Loucy (cell line): ENCODE data around the gene CPXM2.

Source experiments
- CTCF ChIP-seq: fragments of 200-600 bp; sonication (generic); conservative IDR thresholded peaks from 2 replicates; pipeline ENCODE4 v1.5.1; 2014; ENCODE audit warnings: mild to moderate bottlenecking, antibody characterized with exemption, low read length
- EZH2phosphoT487 ChIP-seq: fragments of 200-600 bp; IDR thresholded peaks from 2 replicates; pipeline ENCODE4 v1.6.1; 2018; ENCODE audit warnings: antibody characterized with exemption, mild to moderate bottlenecking, moderate library complexity, borderline replicate concordance

- TF ChIP-seq CTCF (no peak), EZH2phosphoT487 (no peak)
Measured at GRCh38 chr10:123746942-123747341, 144.7 kb downstream of the CPXM2 start.
